ENCODE measurements around the gene MTMR11. TPM values are rescaled to one million over a fixed set of nuclear protein-coding genes. Genes with fewer than 3 reads are reported as not detected.
A peak's percentile ranks its signal among the peaks of the same experiment; 100 is the strongest.

The MTMR11 gene
- total and polyA plus RNA-seq, 3 experiments from 2014 or later, result 0.14 to 1.9 (median 1.6) TPM

DNA sequence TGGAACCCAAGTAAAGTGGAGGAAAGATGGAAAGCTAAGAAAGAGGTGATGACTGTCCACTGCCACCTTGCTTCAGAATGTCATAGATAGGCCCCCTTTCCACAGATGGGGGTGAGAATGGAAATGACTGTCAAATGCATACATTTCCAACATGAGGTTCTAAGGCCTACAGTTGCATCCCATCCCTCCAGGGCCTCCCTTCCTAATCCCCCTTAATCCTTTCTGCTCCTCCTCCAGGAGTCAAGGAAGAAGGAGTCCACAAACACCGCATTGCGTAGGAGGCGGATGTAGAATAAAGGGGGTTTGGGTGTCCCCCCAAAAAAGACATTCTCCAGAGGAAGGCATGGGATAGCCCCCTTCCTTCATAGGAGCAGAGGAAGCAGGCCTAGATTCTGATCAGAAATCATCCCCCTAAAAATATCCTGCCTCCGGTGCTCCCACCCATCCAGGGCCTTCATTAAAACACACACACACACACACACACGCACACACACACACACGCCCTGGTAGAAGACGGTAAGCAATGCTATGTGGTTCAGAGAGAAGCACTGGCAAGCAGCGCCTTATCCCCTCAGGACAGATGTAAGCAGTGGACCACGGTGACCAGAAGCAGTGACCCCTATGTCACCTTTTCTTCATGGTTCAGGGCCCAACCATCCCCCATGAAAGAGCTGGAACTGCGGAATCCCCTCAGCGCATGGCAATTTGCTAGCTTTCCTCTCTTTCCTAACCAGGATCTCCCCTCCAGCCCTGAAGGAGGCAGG lies 21.1 kb downstream of the MTMR11 start:
- Histone ChIP-seq H3K4me3 (ENCODE audit: low read length) (no peak overlapping the region), H3K27ac (ENCODE audit: low read depth, low read length) (no peak overlapping the region), H3K9me3 (ENCODE audit: low read length) (no peaks in the 10 kb centered on the region), H3K36me3 (ENCODE audit: insufficient read depth, low read length) (no peaks in the 10 kb centered on the region), H3K27me3 (ENCODE audit: insufficient read depth, low read length, poor library complexity, severe bottlenecking) (no peaks in the 10 kb centered on the region), H3K4me1 (ENCODE audit: insufficient read depth, low read length) (peaks cover 22% of the 10 kb centered on the region)
- Mint-ChIP-seq H3K4me3 (peak overlapping the region; percentile 85 to 94 (median 86)), H3K36me3 (peaks cover 0 to 9% (median 9%) of the 10 kb centered on the region in 3 donors), H3K27ac (peak overlapping the region in 7 of 8 donors; percentile 7 to 94 (median 50)), H3K9me3 (no peaks in the 10 kb centered on the region), H3K4me1 (peaks cover 26 to 42% (median 36%) of the 10 kb centered on the region in 3 donors), H3K27me3 (peaks cover 0 to 10% of the 10 kb centered on the region in 2 donors)
- ChIA-PET CTCF (interaction anchor here (1.3 kb wide), 1 partner anchor 10 kb away, joined by 3 read pairs; no protein-coding TSS in a partner anchor), POLR2A (interaction anchor here (0.6 to 1.5 kb wide), 4 partner anchors 16 to 319 kb away, joined by 3 to 6 read pairs (median 4); a partner anchor contains a TSS)
- no peak for DNase-seq

DNA sequence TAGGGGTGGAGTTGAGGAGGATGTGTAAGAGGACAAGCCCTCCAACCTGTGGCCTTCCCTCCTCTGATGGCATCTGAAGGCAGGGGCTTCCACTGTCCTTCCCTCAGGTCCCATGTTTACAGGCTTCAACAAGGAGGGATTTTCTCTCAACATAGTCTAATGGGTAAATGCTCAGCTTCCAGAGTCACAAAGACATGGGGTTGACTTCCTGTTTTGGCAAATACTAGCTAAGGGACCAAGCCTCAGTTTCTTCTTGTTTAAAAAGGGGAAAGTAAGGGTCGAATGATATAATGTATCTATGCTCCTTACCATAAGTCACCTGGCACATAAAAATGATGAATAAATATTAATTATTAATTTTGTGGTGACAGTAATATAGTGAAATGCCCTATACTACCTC lies 22.1 kb downstream of the MTMR11 start:
- peaks cover 22% of the 10 kb centered on the region for H3K4me1 ChIP-seq (ENCODE audit: insufficient read depth, low read length)
- POLR2A ChIA-PET, result interaction anchor here (1.0 kb wide), 1 partner anchor 26 kb away, joined by 3 read pairs; no protein-coding TSS in a partner anchor
- Mint-ChIP-seq H3K4me1 (peaks cover 26 to 42% (median 36%) of the 10 kb centered on the region in 3 donors), H3K27me3 (peaks cover 0 to 10% of the 10 kb centered on the region in 2 donors), H3K27ac (peak overlapping the region in 3 of 8 donors; percentile 14 to 67 (median 55)), H3K4me3 (no peak overlapping the region), H3K36me3 (peaks cover 0 to 9% (median 9%) of the 10 kb centered on the region in 3 donors), H3K9me3 (no peaks in the 10 kb centered on the region)
- CTCF ChIA-PET, result interaction anchor here (1.3 kb wide), 1 partner anchor 9 kb away, joined by 3 read pairs; no protein-coding TSS in a partner anchor
- H3K27ac ChIP-seq (ENCODE audit: low read depth, low read length), result no peak overlapping the region
- no peak overlapping the region for H3K4me3 ChIP-seq (ENCODE audit: low read length)
- no peaks in the 10 kb centered on the region for H3K9me3 ChIP-seq (ENCODE audit: low read length)
- no peaks in the 10 kb centered on the region for H3K36me3 ChIP-seq (ENCODE audit: insufficient read depth, low read length)
- no peaks in the 10 kb centered on the region for H3K27me3 ChIP-seq (ENCODE audit: insufficient read depth, low read length, poor library complexity, severe bottlenecking)
- no peak for DNase-seq

DNA sequence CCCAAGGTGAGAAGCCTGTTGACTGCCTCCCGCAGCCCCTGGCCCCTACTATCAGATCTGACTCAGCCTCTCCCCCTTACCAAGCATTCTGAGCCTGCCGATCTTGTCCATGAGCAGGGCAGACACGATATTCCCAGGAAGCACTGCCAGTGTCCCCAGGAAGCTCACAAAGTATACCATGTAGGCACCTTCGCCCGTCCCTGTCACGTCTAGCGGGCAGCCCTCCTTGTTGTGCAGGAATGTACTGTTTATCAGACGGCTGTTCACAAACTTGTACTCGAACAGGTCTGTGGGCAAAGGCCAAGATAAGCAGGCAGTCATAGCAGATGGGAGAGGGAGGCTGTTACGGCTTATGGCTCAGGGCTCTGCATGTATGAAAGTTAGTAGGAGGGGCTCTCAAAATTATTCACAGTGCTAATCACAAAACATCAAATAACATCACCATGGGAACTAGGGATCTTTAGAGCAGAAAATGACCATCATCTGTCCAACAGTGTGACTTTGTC lies 30.1 kb downstream of the MTMR11 start:
- Mint-ChIP-seq H3K4me1 (peaks cover 0 to 2% (median 0%) of the 10 kb centered on the region in 3 donors), H3K36me3 (peaks cover 0 to 23% (median 22%) of the 10 kb centered on the region in 3 donors), H3K9me3 (no peaks in the 10 kb centered on the region), H3K27me3 (peaks cover 0 to 10% of the 10 kb centered on the region in 2 donors), H3K27ac (no peak overlapping the region), H3K4me3 (no peak overlapping the region)
- Histone ChIP-seq H3K4me3 (ENCODE audit: low read length) (no peak overlapping the region), H3K27ac (ENCODE audit: low read depth, low read length) (no peak overlapping the region), H3K4me1 (ENCODE audit: insufficient read depth, low read length) (no peaks in the 10 kb centered on the region), H3K36me3 (ENCODE audit: insufficient read depth, low read length) (no peaks in the 10 kb centered on the region), H3K27me3 (ENCODE audit: insufficient read depth, low read length, poor library complexity, severe bottlenecking) (no peaks in the 10 kb centered on the region), H3K9me3 (ENCODE audit: low read length) (no peaks in the 10 kb centered on the region)
- CTCF ChIA-PET, result interaction anchor here (1.4 kb wide), 1 partner anchor 22 kb away, joined by 3 read pairs; no protein-coding TSS in a partner anchor
- POLR2A ChIA-PET, result no interaction called here
- no peak for DNase-seq

DNA sequence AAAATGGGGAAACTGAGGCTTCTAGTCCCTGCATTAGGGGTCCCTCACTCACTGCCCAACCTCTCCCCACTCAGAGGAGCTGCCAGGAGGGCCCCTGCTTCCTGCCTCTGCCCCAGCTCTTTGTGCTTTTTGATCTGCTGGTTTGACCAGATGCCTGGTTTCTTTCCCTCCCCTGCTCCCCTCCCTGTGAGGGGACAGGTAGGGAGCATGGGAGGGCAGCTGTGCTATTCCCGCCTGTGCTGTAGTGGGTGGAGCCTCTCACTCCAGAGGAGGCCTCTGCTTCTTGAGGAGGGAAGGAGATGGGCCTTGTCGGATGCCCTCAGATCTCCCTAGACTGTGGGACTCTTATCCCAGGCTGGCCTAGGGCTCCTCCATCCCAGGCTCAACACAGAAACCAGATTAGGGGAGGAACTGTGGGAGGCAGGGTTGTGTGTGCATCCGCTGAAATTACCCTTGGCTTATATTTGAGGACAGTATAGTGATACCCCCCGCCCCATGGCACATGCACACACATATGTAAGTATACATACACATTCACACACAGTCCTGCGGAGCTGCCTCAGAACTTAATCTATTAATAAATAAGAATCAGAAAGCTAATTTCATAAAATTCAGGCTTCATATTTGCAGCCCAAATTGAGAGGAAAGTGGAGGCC lies 32.7 kb downstream of the MTMR11 start:
- CTCF ChIA-PET, result no interaction called here
- H3K4me1 ChIP-seq (ENCODE audit: insufficient read depth, low read length), result peaks cover 7% of the 10 kb centered on the region
- no peak overlapping the region for H3K27ac ChIP-seq (ENCODE audit: low read depth, low read length)
- no peak overlapping the region for H3K4me3 Mint-ChIP-seq
- POLR2A ChIA-PET, result no interaction called here
- peaks cover 0 to 4% of the 10 kb centered on the region in 2 donors for H3K27me3 Mint-ChIP-seq
- no peaks in the 10 kb centered on the region for H3K27me3 ChIP-seq (ENCODE audit: insufficient read depth, low read length, poor library complexity, severe bottlenecking)
- no peaks in the 10 kb centered on the region for H3K9me3 ChIP-seq (ENCODE audit: low read length)
- H3K4me3 ChIP-seq (ENCODE audit: low read length), result no peak overlapping the region
- H3K36me3 Mint-ChIP-seq, result peaks cover 0 to 21% (median 17%) of the 10 kb centered on the region in 3 donors
- H3K9me3 Mint-ChIP-seq, result no peaks in the 10 kb centered on the region
- H3K27ac Mint-ChIP-seq, result peak overlapping the region in 1 of 8 donors; percentile 58
- H3K36me3 ChIP-seq (ENCODE audit: insufficient read depth, low read length), result no peaks in the 10 kb centered on the region
- no peak for DNase-seq
- peaks cover 17 to 20% (median 18%) of the 10 kb centered on the region in 3 donors for H3K4me1 Mint-ChIP-seq

DNA sequence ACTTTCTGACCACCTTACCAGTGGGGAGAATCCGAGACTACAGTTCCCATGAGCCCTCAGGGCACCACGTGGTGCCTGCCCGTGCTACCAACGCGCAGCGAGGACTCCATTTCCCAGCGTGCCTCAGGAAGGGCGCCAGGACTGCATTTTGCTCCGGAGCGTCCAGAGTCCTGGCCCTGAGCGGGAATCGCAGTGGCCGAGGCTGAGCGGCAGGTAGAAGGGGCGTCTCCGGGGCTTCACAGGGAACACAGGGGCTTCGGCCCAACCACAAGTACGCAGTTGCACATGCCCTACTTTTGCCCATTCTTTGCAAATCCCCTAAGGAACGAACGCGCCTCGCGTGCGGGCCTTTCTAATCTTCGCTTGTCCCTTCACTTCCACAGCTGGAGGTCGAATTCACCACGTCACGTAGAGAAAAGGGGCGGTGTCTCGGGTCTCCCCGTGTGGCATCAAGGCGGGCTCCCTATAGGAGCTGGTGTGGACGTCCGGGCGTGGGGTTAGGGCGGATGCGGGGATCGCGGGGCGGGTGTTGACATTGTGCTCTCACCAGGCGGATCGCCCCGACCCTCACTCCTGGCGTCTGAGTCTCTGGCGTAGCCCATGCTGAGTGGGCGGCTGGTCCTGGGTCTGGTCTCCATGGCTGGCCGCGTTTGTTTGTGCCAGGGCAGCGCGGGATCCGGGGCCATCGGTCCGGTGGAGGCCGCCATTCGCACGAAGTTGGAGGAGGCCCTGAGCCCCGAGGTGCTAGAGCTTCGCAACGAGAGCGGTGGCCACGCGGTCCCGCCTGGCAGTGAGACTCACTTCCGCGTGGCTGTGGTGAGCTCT lies 37.0 kb downstream of the MTMR11 start, which contains the start of gene BOLA1:
TSS of gene BOLA1 (plus strand) at position 109 of the 825 bp plus-strand sequence. CDS start at position 601, 492 bp downstream.
- Mint-ChIP-seq H3K27me3 (peaks cover 0 to 2% of the 10 kb centered on the region in 2 donors), H3K27ac (peak within 1 kb of the TSS; percentile 78 to 97 (median 94)), H3K36me3 (peaks cover 0 to 4% (median 2%) of the 10 kb centered on the region in 3 donors), H3K4me3 (peak within 1 kb of the TSS; percentile 89 to 97 (median 93)), H3K9me3 (no peaks in the 10 kb centered on the region), H3K4me1 (peaks cover 18 to 20% (median 20%) of the 10 kb centered on the region in 3 donors)
- Histone ChIP-seq H3K27ac (ENCODE audit: low read depth, low read length) (peak within 1 kb of the TSS; percentile 73), H3K4me1 (ENCODE audit: insufficient read depth, low read length) (peaks cover 7% of the 10 kb centered on the region), H3K36me3 (ENCODE audit: insufficient read depth, low read length) (no peaks in the 10 kb centered on the region), H3K27me3 (ENCODE audit: insufficient read depth, low read length, poor library complexity, severe bottlenecking) (no peaks in the 10 kb centered on the region), H3K9me3 (ENCODE audit: low read length) (no peaks in the 10 kb centered on the region), H3K4me3 (ENCODE audit: low read length) (peak within 1 kb of the TSS; percentile 91)
- ChIA-PET POLR2A (interaction anchor here (0.5 to 1.6 kb wide), 5 partner anchors 12 to 462 kb away, joined by 3 to 31 read pairs (median 3); a partner anchor contains a TSS), CTCF (interaction anchor here (1.4 kb wide), 2 partner anchors 12 to 287 kb away, joined by 4 to 7 read pairs; a partner anchor contains a TSS)
- peak; percentile 71 to 87 (median 74) for DNase-seq

DNA sequence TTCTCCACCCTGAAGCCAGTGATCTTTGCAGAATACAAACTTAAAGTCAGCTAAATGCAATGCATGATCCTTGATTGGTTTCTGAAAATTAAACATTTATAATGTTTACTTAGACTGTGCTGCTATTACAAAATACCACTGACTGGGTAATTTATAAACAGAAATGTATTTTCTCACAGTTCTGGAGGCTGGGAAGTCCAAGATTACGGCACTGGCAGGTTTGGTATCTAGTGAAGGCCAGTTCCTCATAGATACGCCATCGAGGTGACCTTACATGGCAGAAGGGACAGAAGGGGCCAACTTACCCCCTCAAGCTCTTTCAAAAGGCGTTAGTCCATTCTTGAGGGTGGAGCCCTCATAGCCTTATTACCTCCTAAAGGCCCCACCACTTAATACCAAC lies 40.1 kb downstream of the MTMR11 start:
- Mint-ChIP-seq H3K9me3 (no peaks in the 10 kb centered on the region), H3K4me3 (no peak overlapping the region), H3K36me3 (peaks cover 0 to 4% (median 2%) of the 10 kb centered on the region in 3 donors), H3K27me3 (no peaks in the 10 kb centered on the region), H3K4me1 (peaks cover 17 to 20% (median 20%) of the 10 kb centered on the region in 3 donors), H3K27ac (no peak overlapping the region)
- H3K27me3 ChIP-seq (ENCODE audit: insufficient read depth, low read length, poor library complexity, severe bottlenecking), result no peaks in the 10 kb centered on the region
- POLR2A ChIA-PET, result no interaction called here
- CTCF ChIA-PET, result interaction anchor here (1.3 kb wide), 1 partner anchor 9 kb away, joined by 3 read pairs; a partner anchor contains a TSS
- no peaks in the 10 kb centered on the region for H3K9me3 ChIP-seq (ENCODE audit: low read length)
- peaks cover 7% of the 10 kb centered on the region for H3K4me1 ChIP-seq (ENCODE audit: insufficient read depth, low read length)
- no peaks in the 10 kb centered on the region for H3K36me3 ChIP-seq (ENCODE audit: insufficient read depth, low read length)
- no peak for DNase-seq
- no peak overlapping the region for H3K27ac ChIP-seq (ENCODE audit: low read depth, low read length)
- no peak overlapping the region for H3K4me3 ChIP-seq (ENCODE audit: low read length)

DNA sequence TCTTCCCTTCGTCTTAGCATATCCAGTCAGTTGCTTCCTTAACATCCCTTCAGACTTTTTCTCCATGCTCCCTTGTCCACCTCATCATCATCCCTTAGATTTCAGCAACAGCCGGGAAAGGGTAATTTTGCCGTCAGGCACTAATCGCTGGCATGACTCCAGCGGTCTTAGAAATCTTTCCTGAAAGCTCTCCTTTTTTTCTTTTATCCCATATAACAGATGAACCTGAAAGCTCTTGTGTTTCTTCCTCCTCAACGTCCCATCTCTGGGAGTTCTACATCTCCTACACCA lies 47.7 kb downstream of the MTMR11 start:
- Mint-ChIP-seq H3K27me3 (no peaks in the 10 kb centered on the region), H3K9me3 (no peaks in the 10 kb centered on the region), H3K4me3 (no peak overlapping the region), H3K4me1 (peaks cover 0 to 4% (median 4%) of the 10 kb centered on the region in 3 donors), H3K36me3 (no peaks in the 10 kb centered on the region), H3K27ac (no peak overlapping the region)
- ChIA-PET CTCF (interaction anchor here (0.6 to 2.2 kb wide), 6 partner anchors 12 to 298 kb away, joined by 3 to 11 read pairs (median 3); no protein-coding TSS in a partner anchor), POLR2A (interaction anchor here (0.6 to 8.3 kb wide), 5 partner anchors 11 to 353 kb away, joined by 3 to 177 read pairs (median 31); partner anchors contain the start of genes BOLA1 and SF3B4)
- no peaks in the 10 kb centered on the region for H3K9me3 ChIP-seq (ENCODE audit: low read length)
- no peaks in the 10 kb centered on the region for H3K27me3 ChIP-seq (ENCODE audit: insufficient read depth, low read length, poor library complexity, severe bottlenecking)
- no peaks in the 10 kb centered on the region for H3K36me3 ChIP-seq (ENCODE audit: insufficient read depth, low read length)
- H3K4me3 ChIP-seq (ENCODE audit: low read length), result peak overlapping the region; percentile 76
- peaks cover 18% of the 10 kb centered on the region for H3K4me1 ChIP-seq (ENCODE audit: insufficient read depth, low read length)
- peak overlapping the region; percentile 94 for H3K27ac ChIP-seq (ENCODE audit: low read depth, low read length)
- no peak for DNase-seq
